Activated CD8-positive, alpha-beta memory T cell treated with anti-CD3 and anti-CD28 coated beads, Interleukin-2, amount 50 U/mL, for 1 hour (primary cell): Measurements from ENCODE around the gene FAT1.

ENCODE experiments used
- DNase-seq: peaks from one replicate; pipeline ENCODE4 v3.0.0-alpha.2; 2020; ENCODE audit errors: extremely low read depth

FAT1 gene

GRCh38 chr4:186651624-186652023 lies 72.0 kb downstream of the FAT1 start:
- no peak for DNase-seq

- DNase-seq = no peak
Measured at GRCh38 chr4:186651181-186651603, 72.5 kb downstream of the FAT1 start.

- DNase-seq = no peak
Measured at GRCh38 chr4:186650401-186651180, 73.1 kb downstream of the FAT1 start.

- DNase-seq = no peak
Measured at GRCh38 chr4:186647821-186648220, 75.8 kb downstream of the FAT1 start.

- DNase-seq = no peak
Measured at GRCh38 chr4:186644737-186645261, 78.9 kb downstream of the FAT1 start.

GRCh38 chr4:186644311-186644638 lies 79.4 kb downstream of the FAT1 start:
- DNase-seq = no peak

- no peak for DNase-seq
Measured at GRCh38 chr4:186643501-186644310, 80.0 kb downstream of the FAT1 start.

- no peak for DNase-seq
Measured at GRCh38 chr4:186642998-186643397, 80.7 kb downstream of the FAT1 start.

- no peak for DNase-seq
Measured at GRCh38 chr4:186642530-186642929, 81.1 kb downstream of the FAT1 start.

- DNase-seq = no peak
Measured at GRCh38 chr4:186634591-186635128, 89.0 kb downstream of the FAT1 start.

- DNase-seq = no peak
Measured at GRCh38 chr4:186633844-186634243, 89.8 kb downstream of the FAT1 start.

GRCh38 chr4:186630128-186630527 lies 93.5 kb downstream of the FAT1 start:
- no peak for DNase-seq

GRCh38 chr4:186628058-186628711 lies 95.5 kb downstream of the FAT1 start:
- DNase-seq = no peak

GRCh38 chr4:186627226-186627865 lies 96.3 kb downstream of the FAT1 start:
- no peak for DNase-seq

GRCh38 chr4:186624951-186625350 lies 98.7 kb downstream of the FAT1 start:
- no peak for DNase-seq

GRCh38 chr4:186623546-186623945 lies 100.1 kb downstream of the FAT1 start:
- no peak for DNase-seq

- DNase-seq = no peak
Measured at GRCh38 chr4:186622788-186623464, 100.7 kb downstream of the FAT1 start.

- no peak for DNase-seq
Measured at GRCh38 chr4:186621959-186622553, 101.6 kb downstream of the FAT1 start.

GRCh38 chr4:186619088-186619487 lies 104.6 kb downstream of the FAT1 start:
- no peak for DNase-seq

GRCh38 chr4:186617921-186618320 lies 105.7 kb downstream of the FAT1 start:
- no peak for DNase-seq

- DNase-seq = no peak
Measured at GRCh38 chr4:186607490-186607889, 116.2 kb downstream of the FAT1 start.
